SU-DHL-6 (cell line): ENCODE results near the gene ARMH1.

ENCODE experiments used
- CTCF ChIP-seq: fragments of 200-600 bp; sonication (generic); IDR thresholded peaks from one replicate; pipeline ENCODE4 v1.5.1; 2017; ENCODE audit warnings: antibody characterized with exemption, mild to moderate bottlenecking, low read length, moderate library complexity; ENCODE audit not compliant: insufficient read depth, poor library complexity, severe bottlenecking
- EZH2phosphoT487 ChIP-seq: fragments of 200-600 bp; sonication (generic), shearing (Covaris generic); conservative IDR thresholded peaks from 2 replicates; pipeline ENCODE4 v1.6.1; 2018; ENCODE audit warnings: mild to moderate bottlenecking, antibody characterized with exemption, low read length, moderate library complexity, mixed read lengths

GRCh38 chr1:44661781-44662682 lies 12.5 kb upstream of the ARMH1 start:
- no peak for TF ChIP-seq CTCF
- TF ChIP-seq EZH2phosphoT487: no peak
